CD14-positive monocyte (primary cell): ENCODE results near the gene GARNL3. TPM values are rescaled to one million over a fixed set of nuclear protein-coding genes. Genes with fewer than 3 reads are reported as not detected.

Source experiments
- DNase-seq, 3 donors: peaks; one replicate each; pipeline ENCODE4 v3.0.0-alpha.2; 2011 to 2022
- H2AFZ ChIP-seq: 2 replicates; pipeline ENCODE4 v1.6.0; 2012; ENCODE audit warnings: mild to moderate bottlenecking, low read depth, low read length, inconsistent platforms; ENCODE audit not compliant: insufficient read depth, poor library complexity, severe bottlenecking
- H3K27ac ChIP-seq, 2 donors: 1 replicate in 1 of 2; 2 replicates in 1 of 2; pipeline ENCODE4 v1.5.1; 2012 to 2013; ENCODE audit warnings: low read length in 2 of 2, control low read depth in 1 of 2, inconsistent platforms in 1 of 2, low read depth in 1 of 2, mild to moderate bottlenecking in 1 of 2
- H3K27me3 ChIP-seq, 2 donors: one replicate each; pipeline versions ENCODE4 v1.6.0 to v1.6.1; 2011 to 2013; ENCODE audit warnings: low read length in 2 of 2; ENCODE audit not compliant: control insufficient read depth in 2 of 2, insufficient read depth in 2 of 2
- H3K36me3 ChIP-seq, 2 donors: replicated peaks in 1 of 2; 1 replicate in 1 of 2; 2 replicates in 1 of 2; pipeline versions ENCODE4 v1.5.1 to v1.6.1; 2012 to 2013; ENCODE audit warnings: low read length in 2 of 2, control low read depth in 1 of 2, inconsistent platforms in 1 of 2, mild to moderate bottlenecking in 1 of 2; ENCODE audit not compliant: insufficient read depth in 2 of 2, control insufficient read depth in 1 of 2
- H3K4me1 ChIP-seq, 2 donors: 1 replicate in 1 of 2; 2 replicates in 1 of 2; pipeline versions ENCODE4 v1.5.1 to v1.6.1; 2012 to 2013; ENCODE audit warnings: low read length in 2 of 2, control low read depth in 1 of 2, inconsistent platforms in 1 of 2, mild to moderate bottlenecking in 1 of 2, moderate library complexity in 1 of 2; ENCODE audit not compliant: insufficient read depth in 2 of 2, control insufficient read depth in 1 of 2
- H3K4me2 ChIP-seq: replicated peaks from 2 replicates; pipeline ENCODE3; 2012; ENCODE audit warnings: low read length, moderate library complexity, mild to moderate bottlenecking; ENCODE audit not compliant: poor library complexity, severe bottlenecking; ENCODE audit errors: extremely low read depth
- H3K4me3 ChIP-seq, 3 experiments: fragments of 200-600 bp in 1 of 3; sonication (generic) in 1 of 3; replicated peaks in 1 of 3; 1 replicate in 2 of 3; 2 replicates in 1 of 3; pipeline ENCODE4 v1.5.1; 2011 to 2013; ENCODE audit warnings: low read length in 3 of 3, mild to moderate bottlenecking in 3 of 3, control low read depth in 2 of 3, low read depth in 2 of 3, inconsistent platforms in 1 of 3, moderate library complexity in 1 of 3
- H3K79me2 ChIP-seq: 2 replicates; pipeline ENCODE4 v1.6.0; 2012; ENCODE audit warnings: mild to moderate bottlenecking, control low read depth, inconsistent platforms, low read length, moderate library complexity; ENCODE audit not compliant: insufficient read depth
- H3K9ac ChIP-seq: 2 replicates; pipeline ENCODE4 v1.6.0; 2017; ENCODE audit warnings: low read length, mild to moderate bottlenecking; ENCODE audit not compliant: insufficient read depth, poor library complexity, severe bottlenecking
- H3K9me3 ChIP-seq, 2 donors: replicated peaks in 1 of 2; 1 replicate in 1 of 2; 2 replicates in 1 of 2; pipeline versions ENCODE4 v1.5.1 to v1.6.1; 2012 to 2013; ENCODE audit warnings: low read length in 2 of 2, control low read depth in 1 of 2; ENCODE audit not compliant: control insufficient read depth in 1 of 2, insufficient read depth in 1 of 2
- H4K20me1 ChIP-seq: 2 replicates; pipeline ENCODE4 v1.6.0; 2012; ENCODE audit warnings: mild to moderate bottlenecking, low read length, control low read depth, moderate library complexity; ENCODE audit not compliant: insufficient read depth
- H3K27ac Mint-ChIP-seq, 7 donors: one replicate each; pipeline ENCODE4 v1.8.0; 2020; ENCODE audit warnings: mild to moderate bottlenecking in 7 of 7, mixed read lengths in 7 of 7, moderate library complexity in 6 of 7, inconsistent platforms in 2 of 7
- H3K27me3 Mint-ChIP-seq, 3 donors: one replicate each; pipeline ENCODE4 v1.8.0; 2021 to 2022; ENCODE audit warnings: low read depth in 3 of 3, mild to moderate bottlenecking in 3 of 3, mixed read lengths in 3 of 3, moderate library complexity in 3 of 3, inconsistent platforms in 1 of 3
- H3K36me3 Mint-ChIP-seq, 2 donors: one replicate each; pipeline ENCODE4 v1.8.0; 2020; ENCODE audit warnings: mixed read lengths in 2 of 2, inconsistent platforms in 1 of 2, mild to moderate bottlenecking in 1 of 2
- H3K4me1 Mint-ChIP-seq: one replicate; pipeline ENCODE4 v1.8.0; 2020; ENCODE audit warnings: mild to moderate bottlenecking, mixed read lengths
- H3K4me3 Mint-ChIP-seq, 2 donors: one replicate each; pipeline ENCODE4 v1.8.0; 2020; ENCODE audit warnings: mild to moderate bottlenecking in 2 of 2, mixed read lengths in 2 of 2, moderate library complexity in 1 of 2
- H3K9me3 Mint-ChIP-seq, 7 donors: one replicate each; pipeline ENCODE4 v1.8.0; 2020 to 2022; ENCODE audit warnings: mixed read lengths in 7 of 7, mild to moderate bottlenecking in 6 of 7, moderate library complexity in 6 of 7, inconsistent platforms in 2 of 7
- WGBS: methylation state at CpG from one replicate; pipeline ENCODE4 v1.1.5; 2013; ENCODE audit warnings: missing lambda C conversion rate; ENCODE audit not compliant: insufficient coverage; 5-methylcytosine and 5-hydroxymethylcytosine counted together
- intact Hi-C, 2 donors: fragments of 100-400 bp; cut with micrococcal nuclease; formaldehyde crosslinking; loops; one replicate each; pipeline versions ENCODE4 v1.15.0 to v1.15.1; 2023
- polyA plus RNA-seq, 3 donors: library from polyadenylated mRNA; depleted of rRNA in 1 of 3; unstranded in 2 of 3; stranded (reverse) in 1 of 3; fragments of 300-500 nt in 2 of 3; fragments of >200 nt in 1 of 3; fragmentation: Illumina TruSeq in 2 of 3; gene quantifications; 1 replicate in 2 of 3; 2 replicates in 1 of 3; pipeline ENCODE4 v1.2.3, GENCODE V29; 2012 to 2021
- TF ChIP-seq, protein P1 (sequence below): fragments of 200-600 bp; IDR thresholded peaks from one replicate; pipeline ENCODE4 v1.8.0; 2022; ENCODE audit warnings: antibody characterized with exemption, mild to moderate bottlenecking

The GARNL3 gene
- polyA plus RNA-seq, 3 donors: 0.39 to 1.5 (median 0.94) TPM

DNA sequence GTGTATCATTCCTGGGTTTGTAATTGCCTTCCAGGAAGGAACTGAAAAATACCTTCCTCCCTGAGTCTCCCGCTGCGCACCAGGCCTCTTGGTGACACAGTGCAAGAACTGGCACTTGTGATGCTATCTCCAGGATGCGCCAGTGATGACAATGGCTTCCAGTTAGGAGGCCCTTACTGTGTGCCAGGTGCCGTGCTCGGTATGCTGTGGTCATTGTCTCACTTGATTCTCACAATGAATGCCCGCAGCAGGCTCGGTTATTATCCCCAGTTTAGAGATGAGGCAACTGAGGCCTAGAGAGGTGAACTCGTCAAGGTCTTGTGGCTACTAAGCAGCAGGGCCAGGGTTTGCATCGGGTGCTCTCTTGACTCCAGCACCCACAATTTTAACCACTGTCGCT lies 100.9 kb downstream of the GARNL3 start:
- Histone ChIP-seq H3K4me1 (peaks cover 17 to 24% of the 10 kb centered on the region in 2 donors), H3K27ac (no peak overlapping the region), H2AFZ (no peak overlapping the region), H3K4me2 (no peak overlapping the region), H3K27me3 (no peaks in the 10 kb centered on the region), H3K9ac (no peak overlapping the region), H3K9me3 (no peaks in the 10 kb centered on the region), H3K79me2 (no peaks in the 10 kb centered on the region), H3K4me3 (no peak overlapping the region), H4K20me1 (no peaks in the 10 kb centered on the region), H3K36me3 (no peaks in the 10 kb centered on the region)
- 97% methylated on average over 7 of the region's 10 CpGs for WGBS
- Mint-ChIP-seq H3K36me3 (no peaks in the 10 kb centered on the region), H3K9me3 (no peaks in the 10 kb centered on the region), H3K4me1 (peaks cover 33% of the 10 kb centered on the region), H3K27ac (no peak overlapping the region), H3K27me3 (peaks cover 6 to 14% (median 13%) of the 10 kb centered on the region in 3 donors), H3K4me3 (no peak overlapping the region)
- intact Hi-C loops: no loop called here
- TF ChIP-seq, protein P1, sequence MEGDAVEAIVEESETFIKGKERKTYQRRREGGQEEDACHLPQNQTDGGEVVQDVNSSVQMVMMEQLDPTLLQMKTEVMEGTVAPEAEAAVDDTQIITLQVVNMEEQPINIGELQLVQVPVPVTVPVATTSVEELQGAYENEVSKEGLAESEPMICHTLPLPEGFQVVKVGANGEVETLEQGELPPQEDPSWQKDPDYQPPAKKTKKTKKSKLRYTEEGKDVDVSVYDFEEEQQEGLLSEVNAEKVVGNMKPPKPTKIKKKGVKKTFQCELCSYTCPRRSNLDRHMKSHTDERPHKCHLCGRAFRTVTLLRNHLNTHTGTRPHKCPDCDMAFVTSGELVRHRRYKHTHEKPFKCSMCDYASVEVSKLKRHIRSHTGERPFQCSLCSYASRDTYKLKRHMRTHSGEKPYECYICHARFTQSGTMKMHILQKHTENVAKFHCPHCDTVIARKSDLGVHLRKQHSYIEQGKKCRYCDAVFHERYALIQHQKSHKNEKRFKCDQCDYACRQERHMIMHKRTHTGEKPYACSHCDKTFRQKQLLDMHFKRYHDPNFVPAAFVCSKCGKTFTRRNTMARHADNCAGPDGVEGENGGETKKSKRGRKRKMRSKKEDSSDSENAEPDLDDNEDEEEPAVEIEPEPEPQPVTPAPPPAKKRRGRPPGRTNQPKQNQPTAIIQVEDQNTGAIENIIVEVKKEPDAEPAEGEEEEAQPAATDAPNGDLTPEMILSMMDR: no peak
- no peak for DNase-seq

DNA sequence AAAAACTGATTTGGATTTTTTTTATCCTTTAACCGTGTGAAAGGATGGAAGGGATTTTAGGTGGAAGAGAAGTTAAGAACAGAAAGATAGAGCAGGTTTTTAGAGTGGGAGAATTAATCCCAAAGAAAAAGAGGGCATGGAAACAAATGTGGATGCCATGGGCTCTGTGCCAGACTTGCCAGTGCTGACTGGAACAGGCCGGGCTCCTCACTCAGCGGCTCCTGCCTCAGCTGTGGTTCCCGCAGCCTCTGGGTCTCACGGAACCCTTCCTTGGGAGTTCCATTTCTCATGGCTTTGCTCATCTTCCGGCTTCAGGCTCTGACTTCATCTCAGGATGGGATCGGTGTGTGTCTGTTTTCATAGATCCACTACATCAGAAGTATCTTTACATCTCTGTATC lies 102.0 kb downstream of the GARNL3 start:
- intact Hi-C loops: no loop called here
- Histone ChIP-seq H3K9me3 (no peaks in the 10 kb centered on the region), H3K4me1 (peaks cover 10 to 17% of the 10 kb centered on the region in 2 donors), H3K79me2 (no peaks in the 10 kb centered on the region), H3K36me3 (no peaks in the 10 kb centered on the region), H3K9ac (no peak overlapping the region), H3K4me2 (no peak overlapping the region), H3K4me3 (no peak overlapping the region), H2AFZ (no peak overlapping the region), H3K27me3 (no peaks in the 10 kb centered on the region), H4K20me1 (no peaks in the 10 kb centered on the region), H3K27ac (no peak overlapping the region)
- no peak for DNase-seq
- no peak overlapping the region for H3K27ac Mint-ChIP-seq
- peaks cover 24% of the 10 kb centered on the region for H3K4me1 Mint-ChIP-seq
- WGBS: 99% methylated on average over 7 of the region's 7 CpGs
- H3K36me3 Mint-ChIP-seq: no peaks in the 10 kb centered on the region
- H3K4me3 Mint-ChIP-seq: no peak overlapping the region
- no peaks in the 10 kb centered on the region for H3K9me3 Mint-ChIP-seq
- TF ChIP-seq, protein P1: no peak
- peaks cover 6 to 17% (median 15%) of the 10 kb centered on the region in 3 donors for H3K27me3 Mint-ChIP-seq
